HK-2 (cell line): ENCODE results near the gene IDH2.
"Not testable (repeated sequence)": the region's sequence is repeated elsewhere in the genome, so short reads cannot be mapped to it uniquely, and the experiment has no call there.

ENCODE experiments used
- DNase-seq: peaks from one replicate; pipeline ENCODE4 v3.0.0-alpha.2; 2018; ENCODE audit not compliant: unreplicated experiment

The IDH2 gene

GRCh38 chr15:90115783-90116182, 13.5 kb upstream of the IDH2 start:
- DNase-seq = no peak

DNA sequence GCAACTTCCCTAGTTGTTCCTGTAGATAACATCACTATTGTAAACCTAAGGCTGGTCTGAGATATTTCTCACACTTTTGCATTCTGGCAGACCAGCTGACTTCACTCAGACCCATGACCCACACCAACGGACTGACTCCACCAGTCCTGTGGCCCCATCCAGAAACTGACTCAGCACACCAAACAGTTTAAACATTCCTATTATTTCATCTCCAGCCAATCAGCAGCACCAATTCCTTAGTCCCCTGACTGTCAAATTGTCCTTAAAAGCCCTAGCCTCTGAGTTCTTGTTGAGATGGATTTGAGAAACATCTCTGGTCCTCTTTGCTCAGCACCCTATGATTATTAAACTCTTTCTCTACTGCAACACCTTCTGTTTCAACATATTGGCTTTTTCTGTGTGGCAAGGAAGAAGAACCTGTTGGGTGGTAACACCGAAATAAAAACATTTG, 12.2 kb upstream of the IDH2 start:
- DNase-seq = no peak

DNA sequence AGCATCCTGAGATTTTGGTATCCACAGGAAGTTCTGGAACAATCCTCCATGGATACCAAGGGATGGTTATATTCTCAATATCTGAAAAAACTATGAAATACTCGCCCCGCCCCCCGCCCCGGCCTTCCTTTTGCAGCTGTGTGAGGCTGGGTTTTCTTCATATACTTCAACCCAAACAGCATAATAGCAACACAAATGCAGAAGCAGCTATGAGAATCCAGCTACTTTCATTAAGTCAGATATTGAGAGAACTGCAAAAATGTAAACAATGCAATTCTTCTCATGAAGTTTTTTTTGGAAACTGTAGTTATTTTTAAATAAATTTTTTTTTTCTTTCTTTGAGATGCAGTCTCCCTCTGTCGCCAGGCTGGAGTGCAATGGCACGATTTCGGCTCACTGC, 10.9 kb upstream of the IDH2 start:
- DNase-seq = no peak

DNA sequence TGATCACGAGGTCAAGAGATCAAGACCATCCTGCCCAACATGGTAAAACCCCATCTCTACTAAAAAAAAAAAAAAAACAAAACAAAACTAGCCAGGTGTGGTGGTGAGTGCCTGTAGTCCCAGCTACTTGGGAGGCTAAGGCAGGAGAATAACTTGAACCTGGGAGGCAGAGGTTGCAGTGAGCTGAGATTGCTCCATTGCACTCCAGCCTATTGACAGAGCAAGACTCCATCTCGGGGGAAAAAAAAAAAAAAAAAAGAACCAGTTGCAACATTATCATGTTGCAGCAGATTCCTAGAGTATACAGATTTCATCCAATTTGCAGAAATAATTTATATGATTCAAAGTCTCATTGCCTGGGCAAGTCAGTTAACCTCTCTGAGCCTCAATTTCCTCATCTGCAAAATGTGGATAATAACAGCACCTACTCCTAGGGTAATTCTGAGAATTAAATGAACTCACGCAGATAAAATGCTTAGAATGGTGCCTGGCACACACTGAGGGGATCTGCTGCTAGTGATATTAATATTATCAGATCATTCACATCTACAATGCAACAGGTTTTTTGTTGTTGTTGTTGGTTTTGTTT, 7.0 kb upstream of the IDH2 start:
- not testable (repeated sequence) for DNase-seq

- not testable (repeated sequence) for DNase-seq
Measured at GRCh38 chr15:90108038-90108437, 5.8 kb upstream of the IDH2 start.

- peak; percentile 18 for DNase-seq
Measured at GRCh38 chr15:90106522-90107117, 4.4 kb upstream of the IDH2 start.

- DNase-seq = no peak
Measured at GRCh38 chr15:90105521-90105920, 3.3 kb upstream of the IDH2 start.

- no peak for DNase-seq
Measured at GRCh38 chr15:90104551-90104950, 2.3 kb upstream of the IDH2 start.

DNA sequence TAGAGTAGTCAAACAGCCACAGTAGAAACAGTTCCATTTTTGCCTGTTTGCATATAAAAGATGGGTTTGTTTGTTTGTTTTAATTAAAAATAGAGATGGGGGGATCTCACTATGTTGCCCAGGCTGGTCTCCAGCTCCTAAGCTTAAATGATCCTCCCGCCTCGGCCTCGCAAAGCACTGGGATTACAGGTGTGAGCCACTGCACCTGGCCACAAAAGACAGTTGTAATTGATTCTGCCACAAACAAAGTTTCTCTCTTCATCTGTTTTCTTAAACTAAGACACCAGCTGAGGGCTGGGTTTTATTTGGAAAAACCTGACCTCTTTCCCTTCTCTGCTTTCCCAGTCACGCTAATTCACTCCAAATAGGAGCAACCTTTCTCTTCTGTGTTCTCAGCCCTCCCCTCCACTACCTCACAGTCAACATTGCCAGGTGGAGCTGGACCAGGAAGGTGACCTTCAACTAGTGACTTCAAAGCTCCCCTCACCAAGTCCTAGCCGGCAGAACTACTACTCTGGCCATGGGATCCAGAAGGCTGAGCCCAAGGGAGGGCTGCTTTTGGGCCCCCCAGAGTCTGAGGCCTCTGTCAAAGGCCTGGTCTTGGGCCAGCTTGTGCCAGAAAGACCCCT, 1.5 kb upstream of the IDH2 start:
- DNase-seq = no peak

DNA sequence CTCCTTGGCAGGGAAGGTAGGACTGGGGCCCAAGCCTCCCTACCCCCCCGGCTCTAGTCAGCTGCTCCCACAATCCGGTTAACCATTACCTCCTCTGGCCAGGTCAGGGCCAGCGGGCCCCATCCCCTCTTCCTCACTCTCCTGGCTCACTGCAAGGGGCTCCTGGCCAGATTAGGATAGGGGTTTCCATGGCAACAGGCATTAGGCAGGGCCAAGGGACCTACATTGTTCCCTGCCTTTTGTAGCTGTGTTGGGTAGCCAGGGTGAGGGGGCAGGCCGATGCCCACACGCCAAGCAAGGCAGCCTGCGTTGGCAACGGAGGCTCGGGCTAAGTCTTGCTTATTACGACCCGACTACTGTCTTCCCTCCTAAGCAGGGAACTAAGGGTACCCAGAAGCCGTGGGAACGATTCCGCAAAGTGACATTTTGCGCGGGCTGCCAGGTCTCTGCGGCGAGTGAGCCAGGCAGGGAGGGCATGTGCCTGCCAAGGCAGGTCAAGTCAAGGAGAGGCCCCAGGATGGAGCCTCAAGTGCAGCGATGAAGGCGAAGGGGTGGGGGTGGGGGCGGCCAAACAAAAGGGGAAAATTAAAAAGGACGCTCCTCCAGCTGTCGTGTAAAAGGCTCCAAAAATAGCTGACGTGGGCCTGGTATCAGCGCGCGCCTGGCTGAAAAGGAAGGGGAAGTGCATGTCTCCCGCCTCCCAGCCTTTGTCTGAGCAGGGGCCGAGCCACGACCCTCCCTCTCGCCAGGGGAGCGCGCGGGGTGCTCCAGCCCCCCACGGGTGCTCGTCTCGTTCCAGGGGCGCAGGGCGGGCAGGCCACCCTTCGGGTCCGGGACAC, 919 bp downstream of the IDH2 start:
- peak; percentile 51 for DNase-seq

DNA sequence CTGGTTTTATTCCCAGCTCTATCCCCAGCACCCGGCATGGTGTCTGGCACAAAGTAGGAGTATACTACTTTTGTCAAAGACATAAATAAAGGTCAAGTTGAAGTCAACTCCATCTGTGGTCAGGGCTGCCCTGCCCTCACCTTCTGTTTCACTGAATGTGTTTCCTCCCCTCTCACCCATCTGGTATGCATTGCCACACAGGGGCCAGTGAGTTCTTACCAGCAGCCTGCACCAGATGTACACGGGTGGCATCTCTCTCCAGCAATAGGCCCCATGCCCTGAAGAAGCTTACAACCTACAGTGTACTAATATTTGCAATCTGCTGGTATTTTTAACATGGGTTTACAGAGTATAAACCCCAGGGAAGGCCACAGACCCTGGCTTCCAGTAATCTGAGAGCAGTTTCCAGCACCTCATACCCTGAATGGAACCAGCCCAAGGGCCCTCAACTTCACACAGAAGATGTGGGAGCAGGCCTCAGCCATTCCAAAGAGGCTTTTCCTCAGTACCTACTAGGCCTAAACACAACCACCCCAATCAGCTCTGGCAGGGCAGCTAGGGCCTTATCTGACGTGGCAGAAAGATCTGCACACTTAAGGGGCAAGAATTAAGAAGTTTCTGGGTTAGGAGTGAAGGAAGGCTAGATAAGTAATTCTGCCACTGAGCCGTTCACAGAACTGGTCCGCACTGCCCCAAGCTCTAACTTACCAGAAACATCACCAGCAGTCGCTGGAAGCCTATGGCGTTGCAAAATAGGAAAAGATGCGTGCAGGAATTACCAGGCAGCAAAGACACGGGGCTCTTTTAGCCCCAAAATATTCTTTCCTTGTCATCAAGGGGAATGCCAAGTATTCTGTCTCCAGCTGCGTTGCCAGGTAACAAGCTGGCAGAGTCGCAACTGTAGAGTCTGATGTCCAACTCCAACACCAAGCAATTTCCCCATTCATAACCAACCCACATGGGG, 2.1 kb downstream of the IDH2 start:
- no peak for DNase-seq

- no peak for DNase-seq
Measured at GRCh38 chr15:90099072-90099867, 3.0 kb downstream of the IDH2 start.

DNA sequence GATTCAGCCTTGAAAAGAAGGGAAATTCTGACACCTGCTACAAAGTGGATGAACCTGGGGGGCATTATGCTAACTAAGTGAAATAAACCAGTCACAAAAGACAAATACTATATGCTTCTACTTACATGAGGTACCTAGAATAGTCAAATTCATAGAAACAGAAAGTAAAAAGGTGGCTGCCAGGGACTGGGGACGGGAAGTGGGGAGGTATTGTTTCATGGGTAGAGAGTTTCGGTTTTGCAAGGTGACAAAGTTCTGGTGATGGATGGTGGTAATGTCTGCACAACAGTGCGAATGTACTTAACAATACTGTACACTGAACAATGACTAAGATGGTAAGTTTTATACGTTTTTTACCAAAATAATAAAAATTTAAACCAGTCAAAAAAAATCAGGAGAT, 4.8 kb downstream of the IDH2 start:
- no peak for DNase-seq

DNA sequence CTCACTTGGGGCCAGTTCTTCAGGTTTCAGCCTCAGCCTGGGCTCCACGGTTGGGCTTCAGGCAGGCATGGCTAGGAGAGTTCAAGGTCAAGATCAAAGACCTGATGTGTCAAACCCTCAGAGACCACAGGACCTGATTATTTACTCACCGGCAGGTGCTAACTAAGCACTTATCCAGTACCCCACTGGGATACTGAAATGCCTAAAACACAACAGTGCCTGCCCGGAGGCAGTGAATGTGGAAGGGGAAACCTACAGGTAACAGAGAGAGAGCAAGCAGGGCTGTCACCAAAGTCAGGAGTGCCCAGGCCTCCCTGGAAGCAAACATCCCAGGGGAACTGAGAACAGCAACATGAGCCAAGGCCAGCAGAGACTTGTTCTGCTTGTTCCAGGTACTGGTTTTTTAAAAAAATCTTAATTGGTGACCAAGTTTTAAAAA, 6.7 kb downstream of the IDH2 start:
- DNase-seq = no peak

- no peak for DNase-seq
Measured at GRCh38 chr15:90091156-90091931, 10.9 kb downstream of the IDH2 start.

- no peak for DNase-seq
Measured at GRCh38 chr15:90090226-90090848, 11.9 kb downstream of the IDH2 start.

- DNase-seq = peak; percentile 29
Measured at GRCh38 chr15:90087454-90088154, 14.7 kb downstream of the IDH2 start.

- peak; percentile 24 for DNase-seq
Measured at GRCh38 chr15:90086868-90087268, 15.4 kb downstream of the IDH2 start.

- DNase-seq = no peak
Measured at GRCh38 chr15:90085565-90085964, 16.7 kb downstream of the IDH2 start.
